H1 (cell line): ENCODE measurements around the gene MYLIP. TPM values are rescaled to one million over a fixed set of nuclear protein-coding genes. Genes with fewer than 3 reads are reported as not detected.

Experiments
- CTCF ChIA-PET: fragments of 300-600 bp; sonication (Branson Sonifier 250); formaldehyde crosslinking; loops from one replicate; lab custom pipeline; 2021; ENCODE audit not compliant: partially characterized antibody; lab: Charles Lee
- POLR2A ChIA-PET: fragments of 300-600 bp; sonication (Branson Sonifier 250); formaldehyde crosslinking; loops from one replicate; lab custom pipeline; 2021; ENCODE audit warnings: inconsistent platforms; ENCODE audit not compliant: partially characterized antibody; lab: Charles Lee
- DNase-seq, 2 experiments: peaks; one replicate each; pipeline versions ENCODE4 v3.0.0 to v3.0.0-alpha.2; 2010 to 2022; ENCODE audit warnings: low spot score in 2 of 2, low read depth in 1 of 2, mixed read lengths in 1 of 2
- FAIRE-seq: peaks from 2 replicates; lab custom pipeline; 2011; peaks lifted over from hg19 to GRCh38; lab: Jason Lieb, UNC
- H2AFZ ChIP-seq: 2 replicates; pipeline ENCODE4 v1.8.1; 2012; ENCODE audit warnings: low read length, inconsistent platforms
- H2AK5ac ChIP-seq: 2 replicates; pipeline ENCODE4 v1.6.1; 2013; ENCODE audit warnings: low read depth, low read length
- H2BK120ac ChIP-seq: replicated peaks from 2 replicates; pipeline ENCODE3; 2013; ENCODE audit warnings: low read depth, low read length, inconsistent platforms
- H2BK12ac ChIP-seq: 2 replicates; pipeline ENCODE4 v1.6.1; 2013; ENCODE audit warnings: low read depth, low read length
- H2BK15ac ChIP-seq: 2 replicates; pipeline ENCODE4 v1.6.1; 2013; ENCODE audit warnings: low read length
- H2BK20ac ChIP-seq: 2 replicates; pipeline ENCODE4 v1.6.1; 2013; ENCODE audit warnings: low read length
- H2BK5ac ChIP-seq: 2 replicates; pipeline ENCODE4 v1.6.1; 2013; ENCODE audit warnings: low read depth, low read length
- H3K14ac ChIP-seq: 2 replicates; pipeline ENCODE4 v1.6.1; 2013; ENCODE audit warnings: inconsistent platforms; ENCODE audit not compliant: insufficient read length
- H3K18ac ChIP-seq: 2 replicates; pipeline ENCODE4 v1.6.1; 2013; ENCODE audit warnings: low read length; ENCODE audit errors: extremely low read depth
- H3K23ac ChIP-seq: 2 replicates; pipeline ENCODE4 v1.6.1; 2013; ENCODE audit warnings: inconsistent platforms; ENCODE audit not compliant: insufficient read length
- H3K23me2 ChIP-seq: 2 replicates; pipeline ENCODE4 v1.6.1; 2013; ENCODE audit warnings: low read depth, low read length
- H3K27ac ChIP-seq: 2 replicates; pipeline ENCODE4 v1.6.1; 2011; ENCODE audit warnings: low read depth, low read length, inconsistent platforms
- H3K27me3 ChIP-seq, 4 experiments: replicated peaks in 1 of 4; 1 replicate in 1 of 4; 2 replicates in 3 of 4; pipeline versions ENCODE4 v1.6.1 to v1.8.1; 2011 to 2013; ENCODE audit warnings: low read length in 3 of 4, mild to moderate bottlenecking in 3 of 4, inconsistent platforms in 2 of 4, mixed read lengths in 2 of 4, moderate library complexity in 1 of 4; ENCODE audit not compliant: control insufficient read depth in 3 of 4, insufficient read depth in 3 of 4; ENCODE audit errors: extremely low read depth in 1 of 4
- H3K36me3 ChIP-seq, 4 experiments: 2 replicates each; pipeline versions ENCODE4 v1.6.1 to v1.8.1; 2011 to 2013; ENCODE audit warnings: mild to moderate bottlenecking in 4 of 4, low read length in 3 of 4, moderate library complexity in 2 of 4, control low read depth in 1 of 4, inconsistent platforms in 1 of 4; ENCODE audit not compliant: insufficient read depth in 4 of 4, control insufficient read depth in 2 of 4
- H3K4ac ChIP-seq: replicated peaks from 2 replicates; pipeline ENCODE3; 2013; ENCODE audit warnings: low read length, low read depth, mixed read lengths, inconsistent platforms; ENCODE audit not compliant: insufficient read length
- H3K4me1 ChIP-seq, 4 experiments: replicated peaks in 1 of 4; 1 replicate in 1 of 4; 2 replicates in 3 of 4; pipeline versions ENCODE4 v1.6.1 to v1.8.1; 2011 to 2013; ENCODE audit warnings: low read length in 3 of 4, inconsistent platforms in 2 of 4, mixed read lengths in 1 of 4; ENCODE audit not compliant: insufficient read depth in 4 of 4, control insufficient read depth in 3 of 4
- H3K4me2 ChIP-seq, 2 experiments: 2 replicates each; pipeline versions ENCODE4 v1.6.1 to v1.8.1; 2011 to 2013; ENCODE audit warnings: low read depth in 2 of 2, low read length in 2 of 2, control low read depth in 1 of 2, inconsistent platforms in 1 of 2, mild to moderate bottlenecking in 1 of 2; ENCODE audit not compliant: insufficient read depth in 1 of 2
- H3K4me3 ChIP-seq, 4 experiments: fragments of 200-600, 300-600 bp in 1 of 4; sonication (generic), shearing (Covaris generic), sonication (Bioruptor Twin) in 1 of 4; 2 replicates each; pipeline versions ENCODE4 v1.5.1 to v1.8.1; 2011 to 2016; ENCODE audit warnings: low read length in 4 of 4, low read depth in 3 of 4, control low read depth in 2 of 4, inconsistent platforms in 2 of 4, mild to moderate bottlenecking in 2 of 4, mixed read lengths in 1 of 4, moderate library complexity in 1 of 4; ENCODE audit not compliant: insufficient read depth in 2 of 4; ENCODE audit errors: extremely low read depth in 1 of 4
- H3K56ac ChIP-seq: replicated peaks from 2 replicates; pipeline ENCODE3; 2013; ENCODE audit warnings: low read depth, mild to moderate bottlenecking, mixed read lengths, low read length, inconsistent platforms; ENCODE audit not compliant: insufficient read length
- H3K79me1 ChIP-seq: 2 replicates; pipeline ENCODE4 v1.6.1; 2013; ENCODE audit warnings: low read depth, low read length, control low read depth
- H3K79me2 ChIP-seq, 2 experiments: 2 replicates each; pipeline versions ENCODE4 v1.6.1 to v1.8.1; 2012 to 2013; ENCODE audit warnings: low read length in 2 of 2, mild to moderate bottlenecking in 2 of 2, inconsistent platforms in 1 of 2; ENCODE audit not compliant: insufficient read depth in 2 of 2, control insufficient read depth in 1 of 2
- H3K9ac ChIP-seq, 4 experiments: replicated peaks in 1 of 4; 1 replicate in 1 of 4; 2 replicates in 3 of 4; pipeline versions ENCODE4 v1.6.1 to v1.8.1; 2011 to 2013; ENCODE audit warnings: low read depth in 3 of 4, low read length in 3 of 4, control low read depth in 2 of 4, mild to moderate bottlenecking in 2 of 4, moderate library complexity in 2 of 4, inconsistent platforms in 1 of 4; ENCODE audit errors: extremely low read depth in 1 of 4
- H3K9me3 ChIP-seq, 2 experiments: 2 replicates each; pipeline versions ENCODE4 v1.6.1 to v1.8.1; 2012 to 2013; ENCODE audit warnings: mild to moderate bottlenecking in 2 of 2, moderate library complexity in 2 of 2, control low read depth in 1 of 2, inconsistent platforms in 1 of 2, low read depth in 1 of 2, low read length in 1 of 2, mixed read lengths in 1 of 2; ENCODE audit not compliant: insufficient read depth in 2 of 2
- H4K20me1 ChIP-seq, 2 experiments: replicated peaks in 1 of 2; 2 replicates each; pipeline versions ENCODE3 to v1.8.1; 2011 to 2013; ENCODE audit warnings: inconsistent platforms in 2 of 2, low read length in 2 of 2, mild to moderate bottlenecking in 1 of 2; ENCODE audit not compliant: insufficient read depth in 2 of 2, control insufficient read depth in 1 of 2
- H4K5ac ChIP-seq: 2 replicates; pipeline ENCODE4 v1.6.1; 2013; ENCODE audit warnings: low read length, low read depth, mixed read lengths, inconsistent platforms; ENCODE audit not compliant: insufficient read length
- H4K8ac ChIP-seq: 2 replicates; pipeline ENCODE4 v1.8.0; 2013; ENCODE audit warnings: mild to moderate bottlenecking, moderate library complexity, low read length, inconsistent platforms; ENCODE audit not compliant: insufficient read depth; ENCODE audit errors: extremely low read depth
- H4K91ac ChIP-seq: replicated peaks from 2 replicates; pipeline ENCODE3; 2013; ENCODE audit warnings: low read length, mixed read lengths, inconsistent platforms; ENCODE audit not compliant: insufficient read length
- NRF1 ChIP-seq: IDR thresholded peaks from 2 replicates; pipeline ENCODE4 v1.6.1; 2011; ENCODE audit warnings: mild to moderate bottlenecking, low read depth, low read length, improper control_type of control experiment
- RNF2 ChIP-seq: fragments of 200-900, 300-1000 bp; sonication (generic); IDR thresholded peaks from 2 replicates; pipeline ENCODE4 v1.7.1; 2016; ENCODE audit warnings: borderline replicate concordance, low read depth, mild to moderate bottlenecking, antibody characterized with exemption, low read length; ENCODE audit not compliant: poor library complexity, severe bottlenecking; ENCODE audit errors: missing control alignments
- RXRA ChIP-seq: IDR thresholded peaks from 2 replicates; pipeline ENCODE4 v1.6.1; 2011; ENCODE audit warnings: low read depth, mild to moderate bottlenecking, low read length, moderate library complexity; ENCODE audit not compliant: insufficient read depth
- WGBS, 2 experiments: shearing (Covaris generic) in 1 of 2; methylation state at CpG; one replicate each; pipeline versions ENCODE4 v1.1.6 to v1.1.7; 2013 to 2015; ENCODE audit warnings: low lambda C conversion rate in 2 of 2, mixed read lengths in 2 of 2, inconsistent platforms in 1 of 2, low coverage in 1 of 2, missing lambda C conversion rate in 1 of 2; ENCODE audit not compliant: insufficient replicate concordance in 2 of 2, insufficient coverage in 1 of 2, insufficient read length in 1 of 2; ENCODE audit errors: extremely low coverage in 1 of 2, missing lambda C conversion rate in 1 of 2; 5-methylcytosine and 5-hydroxymethylcytosine counted together
- polyA plus RNA-seq, 7 experiments: library from polyadenylated mRNA; depleted of rRNA in 3 of 7; stranded (reverse) in 5 of 7; unstranded in 2 of 7; fragments of >200 nt in 5 of 7; fragments of 200-250 nt in 2 of 7; gene quantifications; 1 replicate in 5 of 7; 2 replicates in 1 of 7; 4 replicates in 1 of 7; pipeline versions ENCODE4 v1.2.1 to v1.2.3, GENCODE V29; 2011 to 2013; ENCODE audit warnings: missing spikeins in 2 of 7, mixed read lengths in 2 of 7
- total RNA-seq: library from RNA; stranded (reverse); fragmentation: NEBNext Ultra II Directional; extraction: Animal tissue kit (Norgen Biotek cat#: 25700); gene quantifications from 2 replicates; pipeline ENCODE4 v1.2.1, GENCODE V29; 2021
- TF ChIP-seq, protein P1 (sequence below): IDR thresholded peaks from 2 replicates; pipeline ENCODE4 v1.6.1; 2012; ENCODE audit warnings: low read length, inconsistent platforms

The MYLIP gene
- total and polyA plus RNA-seq, 2 of the 8 experiments (the other 6 are each of a cell fraction or from before 2014, with no cell fraction given) = 21.1 to 26.9 TPM

DNA sequence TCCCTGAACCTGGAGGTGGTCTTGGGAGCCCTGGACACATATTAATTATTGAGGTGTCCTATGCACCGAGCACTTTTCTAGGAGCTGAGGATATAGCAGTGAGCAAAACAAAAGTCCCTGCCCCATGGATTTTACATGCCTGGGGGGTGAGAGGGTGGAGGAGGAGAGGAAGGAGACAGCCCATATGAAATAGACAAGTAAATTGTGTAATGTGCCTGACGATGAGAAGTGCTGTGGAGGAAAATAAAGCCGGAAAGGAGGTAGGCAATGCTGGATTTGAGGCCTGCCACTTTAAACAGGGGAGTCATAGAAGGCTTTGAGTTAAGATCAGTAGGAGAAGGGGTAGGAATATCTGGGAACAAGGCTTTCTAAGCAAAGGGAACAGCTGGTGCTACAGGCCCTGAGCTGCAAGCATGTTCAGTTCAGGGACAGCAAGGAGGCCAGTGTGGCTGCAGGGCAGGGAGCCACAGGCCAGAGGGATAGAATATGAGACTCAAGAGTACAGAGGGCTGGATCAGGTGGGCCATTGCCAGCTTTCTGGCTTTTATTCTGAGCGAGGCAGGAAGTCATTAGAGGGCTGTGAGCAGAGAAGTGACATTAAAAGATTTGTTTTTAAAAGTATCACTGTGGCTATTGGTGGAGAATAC lies 19.1 kb upstream of the MYLIP start:
- no peak overlapping the region for H3K27ac ChIP-seq
- 69% methylated on average over 4 of the region's 4 CpGs; no CpG with 5 or more reads in 1 of the 2 experiments for WGBS, 2 experiments
- no peak overlapping the region for H3K4me2 ChIP-seq

More for the DNA sequence above, 19.1 kb upstream of the MYLIP start:
- Histone ChIP-seq H3K9ac (no peak overlapping the region), H3K4ac (no peak overlapping the region), H3K23ac (no peak overlapping the region), H3K4me3 (no peak overlapping the region), H2BK20ac (no peak overlapping the region), H4K91ac (no peak overlapping the region), H2AFZ (no peak overlapping the region), H2BK5ac (no peak overlapping the region), H3K79me1 (no peaks in the 10 kb centered on the region), H2BK12ac (no peak overlapping the region), H2BK15ac (peak overlapping the region; percentile 50; the same call in 1 of the 2 replicates), H3K23me2 (no peaks in the 10 kb centered on the region), H3K56ac (no peak overlapping the region), H3K27me3 (no peaks in the 10 kb centered on the region), H3K36me3 (no peaks in the 10 kb centered on the region), H3K18ac (no peak overlapping the region), H4K20me1 (no peaks in the 10 kb centered on the region), H3K4me1 (no peaks in the 10 kb centered on the region), H4K8ac (no peak overlapping the region), H2AK5ac (no peak overlapping the region), H3K9me3 (no peaks in the 10 kb centered on the region), H3K14ac (no peak overlapping the region), H2BK120ac (no peak overlapping the region), H3K79me2 (no peaks in the 10 kb centered on the region), H4K5ac (no peak overlapping the region)
- FAIRE-seq (no peak), DNase-seq (no peak)
- POLR2A ChIA-PET = interaction anchor here (0.7 kb wide), 1 partner anchor 17 kb away, joined by 3 read pairs; no protein-coding TSS in a partner anchor
- TF ChIP-seq NRF1 (no peak), RNF2 (no peak), RXRA (no peak)
- TF ChIP-seq, protein P1, sequence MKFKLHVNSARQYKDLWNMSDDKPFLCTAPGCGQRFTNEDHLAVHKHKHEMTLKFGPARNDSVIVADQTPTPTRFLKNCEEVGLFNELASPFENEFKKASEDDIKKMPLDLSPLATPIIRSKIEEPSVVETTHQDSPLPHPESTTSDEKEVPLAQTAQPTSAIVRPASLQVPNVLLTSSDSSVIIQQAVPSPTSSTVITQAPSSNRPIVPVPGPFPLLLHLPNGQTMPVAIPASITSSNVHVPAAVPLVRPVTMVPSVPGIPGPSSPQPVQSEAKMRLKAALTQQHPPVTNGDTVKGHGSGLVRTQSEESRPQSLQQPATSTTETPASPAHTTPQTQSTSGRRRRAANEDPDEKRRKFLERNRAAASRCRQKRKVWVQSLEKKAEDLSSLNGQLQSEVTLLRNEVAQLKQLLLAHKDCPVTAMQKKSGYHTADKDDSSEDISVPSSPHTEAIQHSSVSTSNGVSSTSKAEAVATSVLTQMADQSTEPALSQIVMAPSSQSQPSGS = no peak
- CTCF ChIA-PET = interaction anchor here (1.7 kb wide), 1 partner anchor 19 kb away, joined by 5 read pairs; the partner anchor contains the start of gene MYLIP
